MCF 10A (cell line): ENCODE measurements around the gene SERPINI1. TPM values are rescaled to one million over a fixed set of nuclear protein-coding genes. Genes with fewer than 3 reads are reported as not detected.

Source experiments
- BruUV-seq: library from RNA; stranded (reverse); fragments of 400-500 nt; replicated peaks from 2 replicates; lab custom pipeline; 2021; lab: Mats Ljungman, UMichigan
- CTCF ChIA-PET: fragments of 300-600 bp; sonication (Branson Sonifier 250); formaldehyde crosslinking; extraction: SDS; loops from one replicate; lab custom pipeline; 2021; ENCODE audit warnings: antibody characterized with exemption, inconsistent platforms; lab: Yijun Ruan, JAX
- POLR2A ChIA-PET: fragments of 300-600, 350-650 bp; sonication (Branson Sonifier 250); formaldehyde crosslinking; extraction: SDS; loops from one replicate; lab custom pipeline; 2020; ENCODE audit warnings: antibody characterized with exemption, inconsistent platforms; lab: Yijun Ruan, JAX
- DNase-seq: peaks from one replicate; pipeline ENCODE4 v3.0.0-alpha.2; 2018; ENCODE audit not compliant: unreplicated experiment
- H3K27ac Mint-ChIP-seq: one replicate; pipeline ENCODE4 v1.8.0; 2022; ENCODE audit warnings: mild to moderate bottlenecking, low read depth, mixed read lengths; ENCODE audit not compliant: unreplicated experiment
- H3K27me3 Mint-ChIP-seq: one replicate; pipeline ENCODE4 v1.8.0; 2022; ENCODE audit warnings: mixed read lengths; ENCODE audit not compliant: insufficient read depth, unreplicated experiment
- H3K36me3 Mint-ChIP-seq: one replicate; pipeline ENCODE4 v1.8.0; 2022; ENCODE audit warnings: mild to moderate bottlenecking, moderate library complexity, mixed read lengths; ENCODE audit not compliant: insufficient read depth, unreplicated experiment
- H3K4me1 Mint-ChIP-seq: one replicate; pipeline ENCODE4 v1.8.0; 2022; ENCODE audit warnings: mixed read lengths; ENCODE audit not compliant: insufficient read depth, unreplicated experiment
- H3K4me3 Mint-ChIP-seq: one replicate; pipeline ENCODE4 v1.8.0; 2022; ENCODE audit warnings: mild to moderate bottlenecking, moderate library complexity, mixed read lengths; ENCODE audit not compliant: unreplicated experiment
- H3K9me3 Mint-ChIP-seq: one replicate; pipeline ENCODE4 v1.8.0; 2022; ENCODE audit warnings: mixed read lengths; ENCODE audit not compliant: unreplicated experiment
- CTCF ChIP-seq: fragments of 200-600 bp; IDR thresholded peaks from one replicate; pipeline ENCODE4 v1.8.0; 2022; ENCODE audit warnings: antibody characterized with exemption, mild to moderate bottlenecking; ENCODE audit not compliant: unreplicated experiment
- intact Hi-C: fragments of 100-400 bp; cut with micrococcal nuclease; formaldehyde crosslinking; loops from 2 replicates; pipeline ENCODE4 v1.14.1; 2022
- total RNA-seq: library from RNA; stranded (reverse); gene quantifications from 2 replicates; pipeline ENCODE4 v1.2.3, GENCODE V29; 2022

The SERPINI1 gene
- total RNA-seq, 1 experiment from 2014 or later = 2.6 TPM

GRCh38 chr3:167858865-167859264 lies 123.3 kb downstream of the SERPINI1 start:
- no peak for TF ChIP-seq CTCF
- intact Hi-C loops = no loop called here
- ChIA-PET CTCF (interaction anchor here (0.8 to 1.2 kb wide), 4 partner anchors 9 to 452 kb away, joined by 3 to 4 read pairs (median 3); no protein-coding TSS in a partner anchor), POLR2A (interaction anchor here (1.1 to 2.7 kb wide), 2 partner anchors 9 to 15 kb away, joined by 3 to 9 read pairs; no protein-coding TSS in a partner anchor)
- BruUV-seq = no TSS peak
- H3K27ac Mint-ChIP-seq = no peak overlapping the region
- no peaks in the 10 kb centered on the region for H3K27me3 Mint-ChIP-seq
- H3K9me3 Mint-ChIP-seq = no peaks in the 10 kb centered on the region
- no peaks in the 10 kb centered on the region for H3K36me3 Mint-ChIP-seq
- H3K4me1 Mint-ChIP-seq = peaks cover 21% of the 10 kb centered on the region
- no peak for DNase-seq
- no peak overlapping the region for H3K4me3 Mint-ChIP-seq

DNA sequence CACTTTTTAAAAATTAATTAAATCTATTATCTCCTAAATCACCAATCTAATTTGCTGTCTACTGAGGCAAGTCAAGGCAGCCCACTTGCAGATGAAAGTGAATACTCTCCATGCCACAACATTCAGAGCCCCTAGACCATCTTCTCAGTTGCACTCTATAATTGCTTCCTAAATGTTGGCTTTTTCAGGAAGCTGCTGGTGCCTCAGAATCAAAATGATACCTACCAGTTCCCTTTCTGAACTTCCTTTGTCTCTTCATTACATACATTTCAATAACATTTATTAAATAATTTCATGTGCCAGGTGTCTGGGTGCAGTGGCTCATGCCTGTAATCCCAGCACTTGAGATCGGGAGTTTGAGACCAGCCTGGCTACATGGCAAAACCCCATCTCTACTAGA lies 124.1 kb downstream of the SERPINI1 start:
- H3K4me3 Mint-ChIP-seq = no peak overlapping the region
- peaks cover 21% of the 10 kb centered on the region for H3K4me1 Mint-ChIP-seq
- intact Hi-C loops = no loop called here
- no peak overlapping the region for H3K27ac Mint-ChIP-seq
- CTCF ChIA-PET = interaction anchor here (0.8 to 1.4 kb wide), 8 partner anchors 9 to 453 kb away, joined by 3 to 4 read pairs (median 3); no protein-coding TSS in a partner anchor
- DNase-seq = no peak
- POLR2A ChIA-PET = interaction anchor here (0.7 to 3.1 kb wide), 3 partner anchors 10 to 279 kb away, joined by 3 to 19 read pairs (median 9); partner anchors contain the start of genes PDCD10 and SERPINI1
- no peaks in the 10 kb centered on the region for H3K27me3 Mint-ChIP-seq
- no peak for TF ChIP-seq CTCF
- H3K9me3 Mint-ChIP-seq = no peaks in the 10 kb centered on the region
- no peaks in the 10 kb centered on the region for H3K36me3 Mint-ChIP-seq
- BruUV-seq = no TSS peak

DNA sequence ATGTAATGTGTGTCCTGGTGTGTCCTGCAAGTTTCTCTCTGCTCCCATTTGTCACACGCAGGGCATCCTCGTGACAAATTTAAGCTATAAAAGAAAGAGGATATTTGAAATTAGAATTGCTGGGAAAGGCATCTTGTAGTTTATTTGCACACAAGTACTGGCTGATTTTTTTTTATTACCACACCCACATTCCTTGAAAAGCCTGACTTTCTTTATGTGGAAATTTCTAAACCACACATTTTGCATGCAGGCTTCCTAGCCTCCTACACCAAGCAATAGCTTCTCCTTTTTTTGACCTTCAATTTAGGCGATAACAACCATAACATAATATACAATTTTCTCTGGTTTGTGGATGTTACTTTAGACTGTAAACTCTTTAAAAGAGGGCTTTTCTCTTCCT lies 126.1 kb downstream of the SERPINI1 start:
- no peak for TF ChIP-seq CTCF
- Mint-ChIP-seq H3K4me1 (peaks cover 21% of the 10 kb centered on the region), H3K9me3 (no peaks in the 10 kb centered on the region), H3K27ac (peak overlapping the region; percentile 36), H3K27me3 (no peaks in the 10 kb centered on the region), H3K36me3 (no peaks in the 10 kb centered on the region), H3K4me3 (peak overlapping the region; percentile 9)
- no TSS peak for BruUV-seq
- ChIA-PET CTCF (interaction anchor here (1.2 kb wide), 1 partner anchor 120 kb away, joined by 3 read pairs; no protein-coding TSS in a partner anchor), POLR2A (interaction anchor here (0.8 to 3.1 kb wide), 9 partner anchors 8 to 128 kb away, joined by 3 to 19 read pairs (median 4); partner anchors contain the start of genes PDCD10 and SERPINI1)
- intact Hi-C loops = no loop called here
- DNase-seq = peak; percentile 64

GRCh38 chr3:167862104-167862730 lies 126.7 kb downstream of the SERPINI1 start:
- TF ChIP-seq CTCF = no peak
- ChIA-PET CTCF (interaction anchor here (0.6 to 2.8 kb wide), 5 partner anchors 12 to 100 kb away, joined by 3 to 10 read pairs (median 5); no protein-coding TSS in a partner anchor), POLR2A (interaction anchor here (0.6 to 3.1 kb wide), 12 partner anchors 9 to 756 kb away, joined by 3 to 19 read pairs (median 4); partner anchors contain the start of genes PDCD10 and SERPINI1)
- Mint-ChIP-seq H3K9me3 (no peaks in the 10 kb centered on the region), H3K27me3 (no peaks in the 10 kb centered on the region), H3K4me1 (peaks cover 21% of the 10 kb centered on the region), H3K27ac (peak overlapping the region; percentile 36), H3K36me3 (no peaks in the 10 kb centered on the region), H3K4me3 (peak overlapping the region; percentile 9)
- peak; percentile 77 for DNase-seq
- intact Hi-C loops = no loop called here
- no TSS peak for BruUV-seq
